ENCODE measurements around the gene RCC2. TPM values are rescaled to one million over a fixed set of nuclear protein-coding genes. Genes with fewer than 3 reads are reported as not detected.

The RCC2 gene
- total and polyA plus RNA-seq, 7 donors = 12.8 to 62.9 (median 21.0) TPM

- no peaks in the 10 kb centered on the region for H3K9me3 ChIP-seq
- peak overlapping the region; percentile 60 to 77 (median 66) for H3K4me3 ChIP-seq
- intact Hi-C loops (cut with DNase I) = loop anchor here (1.0 to 5.0 kb wide), 2 partner anchors 12 to 91 kb away; no protein-coding TSS in a partner anchor
- H3K36me3 ChIP-seq = peaks cover 0 to 17% (median 1%) of the 10 kb centered on the region in 4 donors
- WGBS, 2 donors = 47 to 60% methylated on average over 13 of the region's 13 CpGs
- H3K4me1 ChIP-seq = peaks cover 0 to 39% (median 29%) of the 10 kb centered on the region in 4 donors
- no peak for DNase-seq
- no peaks in the 10 kb centered on the region for H3K27me3 ChIP-seq
- TF ChIP-seq EP300 (IDR thresholded peaks at IDR 0.05) (no peak), CTCF (IDR thresholded peaks at IDR 0.05) (no peak), POLR2AphosphoS5 (IDR thresholded peaks at IDR 0.05) (no peak), POLR2A (IDR thresholded peaks at IDR 0.05) (no peak)
- peak overlapping the region; percentile 80 to 94 (median 88) for H3K27ac ChIP-seq
These were observed 2.9 kb downstream of the RCC2 start for GRCh38 chr1:17436380-17437174.

GRCh38 chr1:17434601-17435000 lies 4.9 kb downstream of the RCC2 start:
- no peak for DNase-seq
- TF ChIP-seq EP300 (IDR thresholded peaks at IDR 0.05) (no peak), CTCF (IDR thresholded peaks at IDR 0.05) (no peak), POLR2A (IDR thresholded peaks at IDR 0.05) (no peak), POLR2AphosphoS5 (IDR thresholded peaks at IDR 0.05) (no peak)
- Histone ChIP-seq H3K4me1 (peaks cover 0 to 28% (median 18%) of the 10 kb centered on the region in 4 donors), H3K27me3 (no peaks in the 10 kb centered on the region), H3K9me3 (no peaks in the 10 kb centered on the region), H3K36me3 (peaks cover 0 to 17% (median 1%) of the 10 kb centered on the region in 4 donors), H3K27ac (no peak overlapping the region), H3K4me3 (no peak overlapping the region)
- intact Hi-C loops (cut with DNase I) = no loop called here
- 62 to 75% methylated on average over 9 of the region's 9 CpGs for WGBS, 2 donors

DNA sequence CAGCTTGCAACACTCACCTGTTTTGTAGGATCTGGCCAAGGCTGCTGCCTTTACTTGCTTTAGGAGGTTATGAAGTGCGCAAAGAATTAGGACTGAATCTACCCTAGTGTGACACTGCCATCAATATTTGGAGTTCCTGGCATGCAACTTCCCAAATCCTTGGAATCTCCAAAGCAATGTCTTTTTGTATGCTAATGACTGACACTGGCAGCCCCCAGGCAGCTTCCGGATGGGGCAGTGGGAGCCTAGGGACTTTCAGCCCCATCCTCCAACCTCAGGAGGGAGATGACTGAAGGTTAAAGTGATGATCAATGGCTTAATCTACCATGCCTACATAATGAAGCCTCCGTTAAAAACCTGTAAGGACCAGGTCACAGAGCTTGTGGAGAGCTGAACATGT lies 5.5 kb downstream of the RCC2 start:
- WGBS, 2 donors = 86 to 88% methylated on average over 3 of the region's 3 CpGs
- TF ChIP-seq CTCF (IDR thresholded peaks at IDR 0.05) (no peak), EP300 (IDR thresholded peaks at IDR 0.05) (no peak), POLR2AphosphoS5 (IDR thresholded peaks at IDR 0.05) (no peak), POLR2A (IDR thresholded peaks at IDR 0.05) (no peak)
- H3K4me1 ChIP-seq = peaks cover 0 to 28% (median 18%) of the 10 kb centered on the region in 4 donors
- no peak overlapping the region for H3K4me3 ChIP-seq
- H3K36me3 ChIP-seq = peaks cover 0 to 20% (median 1%) of the 10 kb centered on the region in 4 donors
- H3K27ac ChIP-seq = no peak overlapping the region
- intact Hi-C loops (cut with DNase I) = no loop called here
- no peaks in the 10 kb centered on the region for H3K27me3 ChIP-seq
- DNase-seq = no peak
- H3K9me3 ChIP-seq = no peaks in the 10 kb centered on the region

DNA sequence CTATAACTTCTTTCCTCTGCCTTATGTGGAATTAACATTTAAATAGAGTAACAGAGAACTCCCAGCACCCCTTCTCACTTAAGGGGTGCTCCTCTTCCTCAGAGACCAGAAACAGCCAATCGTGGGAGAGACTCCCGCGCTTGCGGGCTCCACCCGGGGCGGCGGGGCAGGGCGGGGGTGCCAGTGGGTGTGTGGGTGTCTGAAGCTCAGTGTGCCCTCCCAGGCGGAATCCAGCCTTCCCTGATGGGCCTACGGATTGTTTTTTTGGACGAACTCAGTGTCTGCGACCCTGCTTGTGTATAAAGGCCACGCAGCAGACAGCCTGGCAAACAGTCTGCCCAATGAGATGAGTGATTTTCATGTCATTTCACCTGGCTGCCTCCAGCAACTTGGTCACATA lies 6.2 kb downstream of the RCC2 start:
- WGBS, 2 donors = 81 to 91% methylated on average over 13 of the region's 13 CpGs
- DNase-seq = no peak
- Histone ChIP-seq H3K4me1 (peaks cover 0 to 28% (median 16%) of the 10 kb centered on the region in 4 donors), H3K27ac (no peak overlapping the region), H3K4me3 (no peak overlapping the region), H3K9me3 (no peaks in the 10 kb centered on the region), H3K36me3 (peaks cover 4 to 27% (median 7%) of the 10 kb centered on the region in 4 donors), H3K27me3 (no peaks in the 10 kb centered on the region)
- TF ChIP-seq CTCF (IDR thresholded peaks at IDR 0.05) (no peak), POLR2A (IDR thresholded peaks at IDR 0.05) (no peak), POLR2AphosphoS5 (IDR thresholded peaks at IDR 0.05) (no peak)
- intact Hi-C loops (cut with DNase I) = no loop called here
